HG03095 (cell line): ENCODE data around the gene HDAC4.

Source experiments
- ATAC-seq: cut with Tn5 transposase; IDR thresholded peaks from one replicate; pipeline ENCODE4 v1.9.1; 2021; ENCODE audit warnings: moderate library complexity; ENCODE audit not compliant: unreplicated experiment

The HDAC4 gene

GRCh38 chr2:239008677-239009588 lies 391.9 kb downstream of the HDAC4 start:
- no peak for ATAC-seq

- no peak for ATAC-seq
Measured at GRCh38 chr2:239008004-239008403, 392.8 kb downstream of the HDAC4 start.

- no peak for ATAC-seq
Measured at GRCh38 chr2:239006622-239007285, 394.1 kb downstream of the HDAC4 start.

- ATAC-seq, result no peak
Measured at GRCh38 chr2:239005586-239005985, 395.2 kb downstream of the HDAC4 start.

GRCh38 chr2:239004274-239005015 lies 396.4 kb downstream of the HDAC4 start:
- no peak for ATAC-seq

- no peak for ATAC-seq
Measured at GRCh38 chr2:239003624-239004273, 397.1 kb downstream of the HDAC4 start.

- ATAC-seq, result no peak
Measured at GRCh38 chr2:239002954-239003623, 397.7 kb downstream of the HDAC4 start.

- no peak for ATAC-seq
Measured at GRCh38 chr2:239002591-239002953, 398.2 kb downstream of the HDAC4 start.

- ATAC-seq, result no peak
Measured at GRCh38 chr2:239001794-239002193, 399.0 kb downstream of the HDAC4 start.

GRCh38 chr2:239000500-239001073 lies 400.2 kb downstream of the HDAC4 start:
- ATAC-seq, result no peak

GRCh38 chr2:239000089-239000488 lies 400.7 kb downstream of the HDAC4 start:
- ATAC-seq, result no peak

GRCh38 chr2:238999291-238999741 lies 401.5 kb downstream of the HDAC4 start:
- ATAC-seq, result no peak

GRCh38 chr2:238998801-238999200 lies 402.0 kb downstream of the HDAC4 start:
- ATAC-seq, result no peak
